Stimulated activated CD8-positive, alpha-beta memory T cell treated with anti-CD3 and anti-CD28 coated beads, Interleukin-12 subunit alpha, Interleukin-12 subunit beta, amount 100 ng/mL, for 4 hours (primary cell): ENCODE data around the gene THADA.

Experiments used
- DNase-seq: peaks from one replicate; pipeline ENCODE4 v3.0.0-alpha.2; 2020; ENCODE audit warnings: low read depth

Gene THADA

DNA sequence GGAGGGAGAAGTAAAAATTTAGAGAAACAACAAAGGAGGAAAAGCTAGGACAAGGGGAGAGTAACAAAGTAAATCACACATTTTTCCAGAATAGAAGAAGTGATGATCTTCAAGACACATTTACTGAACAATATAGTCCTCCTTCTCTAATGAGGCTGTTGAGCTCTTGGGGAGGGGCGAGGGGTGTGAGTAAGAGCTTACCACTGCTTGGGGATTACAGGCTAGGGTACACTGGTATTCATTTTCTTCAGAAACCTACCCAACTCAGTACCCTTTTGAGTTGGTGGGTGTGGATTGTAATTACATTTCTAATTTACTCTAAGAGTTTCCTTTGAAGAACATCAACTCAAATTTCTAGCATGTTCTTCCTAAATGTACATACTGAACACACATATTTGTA is 211.7 kb downstream of the THADA start:
- DNase-seq: no peak

GRCh38 chr2:43383533-43383932 is 212.3 kb downstream of the THADA start:
- DNase-seq: no peak

DNA sequence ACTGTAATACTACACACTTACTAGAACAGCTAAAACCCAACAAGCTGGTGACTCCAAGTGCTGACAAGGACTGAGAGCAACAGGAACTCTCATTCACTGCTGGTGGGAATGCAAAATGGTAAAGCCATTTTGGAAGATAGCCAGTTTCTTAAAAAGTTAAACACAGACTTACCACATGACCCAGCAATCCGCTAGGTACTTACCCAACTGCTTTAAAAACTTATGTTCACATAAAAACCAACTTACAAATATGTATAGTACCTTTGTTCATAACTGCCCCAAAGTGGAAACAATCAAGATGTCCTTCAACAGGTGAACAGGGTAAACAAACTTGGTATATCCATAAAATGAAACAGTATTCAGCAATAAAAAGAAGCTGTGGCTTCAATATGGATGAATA is 216.3 kb downstream of the THADA start:
- DNase-seq: no peak

GRCh38 chr2:43377327-43377726 is 218.5 kb downstream of the THADA start:
- no peak for DNase-seq

GRCh38 chr2:43376523-43377198 is 219.2 kb downstream of the THADA start:
- DNase-seq: no peak

DNA sequence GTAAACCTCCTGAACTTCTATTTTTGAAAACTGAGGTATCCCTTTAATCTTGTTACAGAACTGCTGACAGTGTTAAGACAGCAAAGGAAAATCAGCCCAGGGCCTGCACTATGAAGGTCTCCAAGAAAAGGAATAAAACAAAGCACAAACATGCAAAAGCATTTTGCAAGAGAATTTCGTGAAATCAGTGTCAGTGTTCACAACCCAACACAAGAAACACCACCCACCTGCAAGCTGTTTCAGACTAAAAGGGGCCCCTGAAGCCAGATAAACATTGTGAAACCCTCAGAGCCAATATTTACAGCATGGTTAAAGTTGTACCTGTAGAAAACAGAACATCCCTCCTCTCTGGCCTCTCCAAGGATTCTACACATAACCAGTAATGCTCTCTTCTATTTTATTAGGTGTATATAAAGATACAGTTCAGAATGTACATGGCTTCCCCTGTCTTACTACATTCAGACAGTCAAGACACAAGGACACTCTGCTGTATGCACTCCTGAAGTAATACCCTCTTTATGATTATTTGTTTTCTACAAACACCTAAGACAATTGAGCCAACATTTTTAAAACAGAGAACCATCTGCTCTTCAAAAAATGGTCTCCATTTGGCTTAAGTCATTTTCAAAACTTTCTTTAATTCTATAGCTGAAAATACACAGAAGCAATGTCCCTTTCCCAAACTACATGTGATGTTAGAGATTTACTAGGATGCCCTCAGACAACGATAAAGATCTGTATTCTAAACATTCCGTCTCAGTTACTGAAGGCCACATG is 219.9 kb downstream of the THADA start:
- DNase-seq: no peak

- DNase-seq: no peak
Observed at GRCh38 chr2:43372416-43373081, 223.3 kb downstream of the THADA start.

DNA sequence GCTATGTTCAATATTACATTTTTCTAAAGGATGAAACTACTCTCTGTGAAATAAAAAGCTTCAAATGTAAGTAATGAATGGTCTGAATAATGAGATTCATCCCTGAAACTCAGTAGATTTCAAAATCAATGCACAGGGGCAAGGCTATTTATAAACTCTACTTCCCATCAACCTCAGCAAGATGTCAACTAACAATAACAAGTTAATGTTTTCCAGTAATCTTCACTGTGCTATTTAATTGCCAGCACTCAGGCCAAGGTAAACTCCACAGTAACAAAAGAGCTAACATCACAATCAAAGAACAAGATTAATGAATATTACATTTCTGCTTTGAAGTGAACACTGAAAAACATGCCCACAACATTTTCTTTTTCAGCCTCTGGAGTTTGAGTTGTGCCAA is 225.1 kb downstream of the THADA start:
- DNase-seq: no peak

- DNase-seq: no peak
Observed at GRCh38 chr2:43370146-43370545, 225.7 kb downstream of the THADA start.

DNA sequence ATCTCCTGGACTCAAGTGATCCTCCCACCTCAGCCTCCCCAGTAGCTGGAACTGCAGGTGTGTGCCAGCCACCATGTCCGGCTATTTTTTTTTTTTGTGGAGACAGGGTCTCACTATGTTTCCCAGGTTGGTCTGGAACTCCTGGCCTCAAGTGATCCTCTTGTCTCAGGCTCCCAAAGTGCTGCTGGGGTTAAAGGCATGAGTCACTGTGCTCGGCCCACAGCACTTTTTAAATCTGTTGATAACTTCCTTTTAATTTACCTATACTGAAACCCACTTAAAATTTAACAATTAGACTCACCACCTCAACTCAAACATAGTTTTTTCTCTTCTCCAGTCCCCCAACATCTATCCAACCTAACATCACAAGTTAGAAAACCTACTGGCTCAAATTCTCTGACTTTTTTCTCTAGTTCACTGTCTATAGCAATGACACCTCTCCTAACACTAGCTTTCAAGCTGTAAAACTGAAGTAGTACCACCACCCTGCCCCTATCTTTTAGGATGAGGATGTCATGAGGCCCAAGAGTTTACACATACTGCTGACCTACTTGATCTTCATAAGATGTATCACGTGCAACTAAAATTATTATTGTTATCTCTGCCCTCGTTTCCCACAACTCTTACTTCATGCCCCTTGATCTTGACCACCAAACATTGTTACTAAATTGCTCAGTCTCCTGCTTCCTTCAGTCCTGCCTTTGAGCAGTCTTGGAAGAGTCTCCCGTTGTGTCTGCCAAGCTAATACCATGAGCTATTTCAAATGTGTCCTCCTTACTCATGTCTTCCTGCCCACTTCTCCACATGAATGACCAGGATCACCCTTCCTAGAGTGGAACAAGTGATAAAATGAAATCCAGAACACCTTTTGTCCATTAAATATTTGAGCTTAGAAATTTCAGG is 227.1 kb downstream of the THADA start:
- no peak for DNase-seq

GRCh38 chr2:43367012-43367782 is 228.6 kb downstream of the THADA start:
- no peak for DNase-seq

DNA sequence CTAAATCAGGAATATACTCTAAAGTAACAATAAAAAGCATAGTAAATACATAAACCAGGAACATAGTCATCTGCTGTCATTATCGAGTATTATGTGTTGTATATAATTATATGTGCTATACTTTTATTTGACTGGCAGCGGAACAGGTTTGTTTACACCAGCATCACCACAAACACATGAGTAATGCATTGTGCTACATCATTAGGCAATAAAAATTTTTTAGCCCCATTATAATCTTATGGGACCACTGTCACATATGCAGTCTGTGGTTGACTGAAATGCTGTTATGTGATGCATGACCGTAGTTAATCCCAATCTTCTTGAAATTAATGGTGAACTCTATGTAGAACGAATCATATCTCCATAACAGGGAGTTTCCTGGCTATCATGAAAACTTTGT is 232.7 kb downstream of the THADA start:
- no peak for DNase-seq

DNA sequence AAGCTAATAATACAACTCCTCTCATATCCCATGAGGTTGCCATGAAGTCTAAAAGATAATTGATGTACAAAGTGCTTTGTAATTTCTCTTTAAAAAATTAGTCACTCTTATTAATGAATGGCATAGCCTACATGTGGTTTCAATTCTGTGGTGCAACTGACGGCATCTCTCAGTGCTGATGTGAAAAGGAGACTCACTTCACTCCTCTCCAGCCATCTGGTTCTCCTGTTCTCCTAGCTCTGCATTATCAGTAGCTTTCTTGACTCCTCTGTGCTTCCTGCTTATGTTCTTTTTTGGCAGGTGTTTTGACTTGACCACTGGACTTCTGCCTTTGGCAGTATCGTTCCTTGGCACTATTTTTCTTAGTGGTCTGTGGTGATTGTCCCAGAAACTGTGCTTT is 234.6 kb downstream of the THADA start:
- DNase-seq: no peak

- DNase-seq: no peak
Observed at GRCh38 chr2:43360137-43360536, 235.7 kb downstream of the THADA start.

- DNase-seq: no peak
Observed at GRCh38 chr2:43358410-43359201, 237.2 kb downstream of the THADA start.

DNA sequence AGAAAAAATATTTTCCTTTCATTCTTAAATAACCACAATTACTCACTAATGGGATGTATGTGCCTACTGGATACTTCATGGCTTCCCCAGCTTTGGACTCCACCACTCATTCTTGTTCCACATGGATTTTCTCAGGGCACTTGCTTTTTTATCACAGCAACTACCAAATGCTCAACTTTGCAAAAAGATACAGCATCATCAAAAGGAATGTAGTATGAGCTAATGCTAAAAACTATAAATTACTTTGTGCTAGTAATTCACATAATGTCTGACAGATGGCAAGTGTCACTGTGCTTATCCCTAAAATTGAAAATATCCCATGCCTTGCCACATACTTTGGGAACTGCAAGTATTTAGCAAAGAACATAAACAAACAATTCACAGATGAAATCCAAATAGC is 239.1 kb downstream of the THADA start:
- no peak for DNase-seq

DNA sequence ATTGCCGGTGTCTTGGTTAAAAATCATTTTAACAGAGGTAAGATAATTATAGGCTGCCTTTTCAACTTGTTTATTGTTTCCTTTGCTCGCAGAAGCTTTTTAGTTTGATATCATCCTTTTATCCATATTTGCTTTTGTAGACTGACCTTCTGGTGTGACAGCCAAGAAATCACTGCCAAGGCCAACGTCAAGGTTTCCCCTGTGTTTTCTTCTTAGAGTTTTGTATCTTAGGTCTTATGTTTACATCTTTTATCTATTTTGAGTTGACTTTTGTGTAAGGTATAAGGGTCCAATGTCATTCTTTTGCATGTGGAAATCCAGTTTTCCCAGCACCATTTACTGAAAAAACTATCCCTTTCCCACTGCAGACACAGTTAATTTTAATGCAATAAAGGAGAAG is 240.4 kb downstream of the THADA start:
- DNase-seq: no peak

DNA sequence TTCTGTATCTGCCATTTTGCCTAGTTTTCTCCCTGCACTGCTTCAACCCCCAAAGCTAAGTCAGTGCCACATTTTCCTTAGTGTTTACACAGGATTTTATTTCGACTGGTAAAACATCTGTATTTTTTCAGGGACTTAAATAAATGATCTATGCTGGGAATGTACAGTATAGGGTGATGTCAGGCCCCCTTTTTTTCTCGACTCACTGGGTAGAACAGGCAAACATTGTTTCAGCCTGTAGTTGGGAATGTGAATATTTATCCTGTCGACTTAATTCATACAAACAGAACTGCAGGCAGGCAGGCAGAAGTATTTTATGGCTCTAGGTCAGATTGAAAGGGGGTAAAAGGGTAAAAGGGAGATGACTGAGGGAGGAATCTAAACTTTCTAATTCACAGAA is 245.9 kb downstream of the THADA start:
- DNase-seq: no peak

DNA sequence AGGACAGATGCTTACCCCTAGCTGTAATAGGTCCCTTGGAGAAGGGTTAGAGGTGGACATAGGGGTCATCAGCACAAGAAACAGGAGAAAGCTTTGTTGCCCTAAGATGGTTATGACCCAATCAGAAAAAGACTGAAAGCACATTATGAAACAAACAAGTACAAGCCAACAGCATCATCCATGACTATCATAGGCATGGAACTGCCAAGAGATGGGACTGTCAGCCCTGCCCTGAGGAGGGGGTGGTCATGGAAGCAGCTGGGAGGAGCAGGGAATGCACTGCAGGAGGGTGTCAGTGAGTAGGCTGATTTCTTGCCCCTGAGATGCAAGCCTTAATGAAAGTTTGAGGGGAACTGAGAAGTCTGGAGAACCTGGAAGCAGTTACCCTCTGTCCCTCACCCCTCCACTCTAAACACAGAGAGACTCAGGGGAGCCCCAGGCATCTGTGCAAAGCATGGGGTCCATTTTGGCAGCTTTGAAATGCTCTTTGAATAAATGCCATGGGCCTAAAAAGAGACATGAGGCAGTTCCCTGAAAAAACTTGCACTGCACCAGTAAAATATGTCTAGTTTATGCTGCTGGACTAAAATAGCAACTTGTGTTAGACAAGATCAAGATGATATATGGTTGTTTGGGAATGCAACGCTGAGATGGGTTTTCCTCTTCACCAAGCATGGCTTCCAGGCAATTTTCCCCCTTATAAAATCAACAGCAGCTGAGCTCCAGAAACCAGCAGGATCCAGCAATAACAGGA is 246.8 kb downstream of the THADA start:
- no peak for DNase-seq

- DNase-seq: no peak
Observed at GRCh38 chr2:43347746-43348145, 248.1 kb downstream of the THADA start.
